Lung (tissue), 12 donors: ENCODE data around the gene SSH2. TPM values are rescaled to one million over a fixed set of nuclear protein-coding genes. Genes with fewer than 3 reads are reported as not detected.

Experiments used
- ATAC-seq: fragments of 200-7000 bp; cut with Tn5 transposase; one replicate; pipeline ENCODE4 v1.9.1; 2020; ENCODE audit warnings: moderate number of reproducible peaks; ENCODE audit not compliant: insufficient read depth, low FRiP score
- DNase-seq, 3 donors: peaks; one replicate each; pipeline ENCODE4 v3.0.0-alpha.2; 2013 to 2017
- H3K27ac ChIP-seq, 2 donors: one replicate each; pipeline ENCODE4 v1.5.1; 2013; ENCODE audit warnings: mild to moderate bottlenecking in 2 of 2, moderate library complexity in 2 of 2, control low read depth in 1 of 2, inconsistent platforms in 1 of 2, low read depth in 1 of 2, low read length in 1 of 2
- H3K27me3 ChIP-seq, 3 donors: one replicate each; pipeline ENCODE4 v1.5.1; 2013; ENCODE audit warnings: low read length in 2 of 3; ENCODE audit not compliant: control insufficient read depth in 3 of 3, insufficient read depth in 3 of 3
- H3K36me3 ChIP-seq, 4 donors: one replicate each; pipeline ENCODE4 v1.5.1; 2013; ENCODE audit warnings: low read length in 4 of 4, mild to moderate bottlenecking in 1 of 4, moderate library complexity in 1 of 4; ENCODE audit not compliant: control insufficient read depth in 4 of 4, insufficient read depth in 4 of 4
- H3K4me1 ChIP-seq, 5 donors: one replicate each; pipeline ENCODE4 v1.5.1; 2013; ENCODE audit warnings: low read length in 5 of 5, mild to moderate bottlenecking in 2 of 5, moderate library complexity in 1 of 5; ENCODE audit not compliant: control insufficient read depth in 5 of 5, insufficient read depth in 5 of 5
- H3K4me3 ChIP-seq: one replicate; pipeline ENCODE4 v1.5.1; 2013; ENCODE audit warnings: mild to moderate bottlenecking, control low read depth, moderate library complexity
- H3K9ac ChIP-seq, 2 donors: one replicate each; pipeline ENCODE4 v1.5.1; 2013; ENCODE audit warnings: low read length in 2 of 2, control low read depth in 1 of 2; ENCODE audit not compliant: insufficient read depth in 1 of 2
- H3K9me3 ChIP-seq, 4 donors: one replicate each; pipeline ENCODE4 v1.5.1; 2013; ENCODE audit warnings: low read length in 3 of 4, mild to moderate bottlenecking in 1 of 4, moderate library complexity in 1 of 4; ENCODE audit not compliant: control insufficient read depth in 4 of 4, insufficient read depth in 3 of 4
- CTCF ChIP-seq: IDR thresholded peaks from 2 replicates; pipeline ENCODE4 v1.5.1; 2012; ENCODE audit warnings: mild to moderate bottlenecking; ENCODE audit errors: control extremely low read depth, extremely low read depth
- WGBS, 2 donors: extraction: QIAGEN DNeasy Blood & Tissue Kit; methylation state at CpG; one replicate each; pipeline ENCODE4 v1.1.7; 2013; 5-methylcytosine and 5-hydroxymethylcytosine counted together
- polyA plus RNA-seq, 2 donors: library from polyadenylated mRNA; stranded (reverse); fragments of 200-250 nt; gene quantifications; one replicate each; pipeline ENCODE4 v1.2.1, GENCODE V29; 2013
- total RNA-seq, 2 donors: library from RNA; depleted of rRNA in 1 of 2; stranded (reverse); fragments of >200 nt in 1 of 2; gene quantifications; one replicate each; pipeline ENCODE4 v1.2.1, GENCODE V29; 2014 to 2021
- donor health status: control.
- donor health status: control.
- donor health status: Bipolar disorder and iron deficiency.
- donor health status: healthy.
- donor health status: DM: yes; HTN: yes; CAD: no.

SSH2 gene
- total and polyA plus RNA-seq, 4 donors: 23.4 to 69.4 (median 41.1) TPM

- no peak overlapping the region for H3K9ac ChIP-seq
- no peak for ATAC-seq
- 93% methylated on average over 12 of the region's 12 CpGs for WGBS, 2 donors
These were observed 318.0 kb downstream of the SSH2 start for GRCh38 chr17:29612094-29612403.

GRCh38 chr17:29611351-29612093 lies 318.5 kb downstream of the SSH2 start:
- ATAC-seq: no peak
- WGBS, 2 donors: 96 to 97% methylated on average over 11 of the region's 11 CpGs
- no peaks in the 10 kb centered on the region for H3K36me3 ChIP-seq

More at GRCh38 chr17:29612094-29612403, 318.0 kb downstream of the SSH2 start:
- TF ChIP-seq CTCF: no peak
- H3K36me3 ChIP-seq: no peaks in the 10 kb centered on the region
- H3K27ac ChIP-seq: no peak overlapping the region
- no peak for DNase-seq
- H3K9me3 ChIP-seq: no peaks in the 10 kb centered on the region
- peaks cover 0 to 30% (median 17%) of the 10 kb centered on the region in 5 donors for H3K4me1 ChIP-seq
- no peak overlapping the region for H3K4me3 ChIP-seq
- H3K27me3 ChIP-seq: peaks cover 0 to 26% (median 12%) of the 10 kb centered on the region in 3 donors

GRCh38 chr17:29610395-29610794 lies 319.6 kb downstream of the SSH2 start:
- WGBS, 2 donors: 88 to 93% methylated on average over 3 of the region's 3 CpGs
- no peak for TF ChIP-seq CTCF

More at GRCh38 chr17:29611351-29612093, 318.5 kb downstream of the SSH2 start:
- DNase-seq: no peak
- Histone ChIP-seq H3K4me1 (peaks cover 0 to 24% (median 15%) of the 10 kb centered on the region in 5 donors), H3K27me3 (peaks cover 0 to 21% (median 7%) of the 10 kb centered on the region in 3 donors), H3K9me3 (no peaks in the 10 kb centered on the region), H3K27ac (no peak overlapping the region), H3K4me3 (no peak overlapping the region), H3K9ac (no peak overlapping the region)
- TF ChIP-seq CTCF: no peak

More at GRCh38 chr17:29610395-29610794, 319.6 kb downstream of the SSH2 start:
- no peaks in the 10 kb centered on the region for H3K36me3 ChIP-seq
- peaks cover 0 to 13% (median 7%) of the 10 kb centered on the region in 5 donors for H3K4me1 ChIP-seq
- no peak overlapping the region for H3K9ac ChIP-seq
- no peak for ATAC-seq
- H3K27me3 ChIP-seq: peaks cover 0 to 11% (median 2%) of the 10 kb centered on the region in 3 donors
- H3K9me3 ChIP-seq: no peaks in the 10 kb centered on the region
- no peak overlapping the region for H3K27ac ChIP-seq
- H3K4me3 ChIP-seq: no peak overlapping the region
- DNase-seq: no peak
